Ovary (tissue), 9 donors: ENCODE measurements around the gene ACE2. TPM values are rescaled to one million over a fixed set of nuclear protein-coding genes. Genes with fewer than 3 reads are reported as not detected.

Experiments
- DNase-seq, 5 donors: peaks; one replicate each; pipeline ENCODE4 v3.0.0-alpha.2; 2019 to 2020
- H3K27ac ChIP-seq, 2 donors: fragments of 200-600 bp; one replicate each; pipeline versions ENCODE4 v1.5.1 to v1.8.0; 2019 to 2022
- H3K27me3 ChIP-seq: fragments of 200-600 bp; one replicate; pipeline ENCODE4 v1.8.0; 2022
- H3K36me3 ChIP-seq: fragments of 200-600 bp; sonication (generic); one replicate; pipeline ENCODE4 v1.5.1; 2019
- H3K4me1 ChIP-seq: one replicate; pipeline ENCODE4 v1.8.1; 2013; ENCODE audit warnings: mild to moderate bottlenecking, moderate library complexity; ENCODE audit not compliant: insufficient read depth
- H3K4me3 ChIP-seq: fragments of 200-600 bp; sonication (generic); one replicate; pipeline ENCODE4 v1.5.1; 2017
- H3K9me3 ChIP-seq, 2 donors: fragments of 200-600 bp in 1 of 2; sonication (generic) in 1 of 2; one replicate each; pipeline versions ENCODE4 v1.5.1 to v1.8.1; 2013 to 2019; ENCODE audit warnings: mild to moderate bottlenecking in 1 of 2, moderate library complexity in 1 of 2
- CTCF ChIP-seq, 3 donors: fragments of 450-650 bp in 2 of 3; fragments of 200-600 bp in 1 of 3; IDR thresholded peaks; one replicate each; pipeline versions ENCODE4 v1.5.1 to v1.8.0; 2016 to 2022; ENCODE audit warnings: antibody characterized with exemption in 3 of 3, mild to moderate bottlenecking in 1 of 3
- EP300 ChIP-seq: sonication (generic); formaldehyde crosslinking; IDR thresholded peaks from one replicate; pipeline ENCODE4 v1.6.1; 2017; ENCODE audit warnings: antibody characterized with exemption
- POLR2A ChIP-seq: fragments of 450-650 bp; IDR thresholded peaks from one replicate; pipeline ENCODE4 v1.6.1; 2017; ENCODE audit warnings: antibody characterized with exemption, mild to moderate bottlenecking, moderate library complexity
- WGBS, 3 donors: extraction: QIAGEN DNeasy Blood & Tissue Kit in 1 of 3; methylation state at CpG; one replicate each; pipeline versions ENCODE4 v1.1.5 to v1.1.7; 2013 to 2017; 5-methylcytosine and 5-hydroxymethylcytosine counted together
- intact Hi-C, 4 donors: fragments of 100-400 bp; cut with DNase I; formaldehyde crosslinking; loops; one replicate each; pipeline versions ENCODE4 v1.11.0 to v1.15.1; 2022 to 2023
- polyA plus RNA-seq, 2 donors: library from polyadenylated mRNA; stranded (reverse); fragments of 200-250 nt in 1 of 2; fragments of 350-450 nt in 1 of 2; fragmentation: Illumina TruSeq in 1 of 2; extraction: RNeasy Lipid Tissue Mini Kit (QIAGEN cat#74804) in 1 of 2; gene quantifications; one replicate each; pipeline ENCODE4 v1.2.3, GENCODE V29; 2013 to 2014
- total RNA-seq, 7 donors: library from RNA; depleted of rRNA in 2 of 7; stranded (reverse); fragments of >200 nt in 2 of 7; fragmentation: NEBNext Ultra II Directional in 3 of 7; extraction: Animal tissue kit (Norgen Biotek cat#: 25700) in 3 of 7; gene quantifications; one replicate each; pipeline versions ENCODE4 v1.1.0 to v1.2.4, GENCODE V29; 2016 to 2023
- donor health status: DM: no; HTN: no; CAD: no; lungs with moderate emphysema.
- donor health status: DM: no; HTN: no; CAD: no.
- donor health status: Bipolar disorder and iron deficiency.
- donor health status: DM: yes; HTN: yes; CAD: no.
- donor health status: DM: no; HTN: no; CAD: no.
- donor health status: DM: yes; HTN: yes; CAD: no.

Gene ACE2
- total and polyA plus RNA-seq, 9 donors = 0.37 to 20.8 (median 2.3) TPM

DNA sequence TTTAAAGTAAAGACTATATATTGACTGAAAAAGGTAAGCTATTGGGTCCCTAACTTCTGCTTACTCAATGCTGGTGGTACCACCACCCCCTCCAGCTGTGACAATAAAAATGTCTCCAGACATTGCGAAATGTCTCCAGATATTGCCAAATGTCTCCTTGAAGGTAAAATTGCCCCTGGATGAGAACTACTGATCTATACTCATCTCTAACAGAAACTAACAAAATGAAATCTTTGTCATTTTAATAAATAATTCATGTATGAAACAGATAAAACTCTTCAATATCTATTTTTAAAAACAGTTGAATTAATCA is 43.8 kb upstream of the ACE2 start:
- TF ChIP-seq EP300 = no peak
- TF ChIP-seq POLR2A = no peak
- TF ChIP-seq CTCF (IDR thresholded peaks at IDR 0.05) = no peak
- H3K27ac ChIP-seq = no peak overlapping the region
- no peak for DNase-seq
- no peak overlapping the region for H3K4me3 ChIP-seq
- no peaks in the 10 kb centered on the region for H3K27me3 ChIP-seq
- H3K36me3 ChIP-seq = no peaks in the 10 kb centered on the region
- WGBS, 3 donors = 96 to 98% (median 97%) methylated on average over 1 of the region's 1 CpG
- intact Hi-C loops = no loop called here
- no peaks in the 10 kb centered on the region for H3K4me1 ChIP-seq
- H3K9me3 ChIP-seq = no peaks in the 10 kb centered on the region

GRCh38 chrX:15643786-15644559 is 43.2 kb upstream of the ACE2 start:
- 70 to 75% (median 71%) methylated on average over 7 of the region's 7 CpGs for WGBS, 3 donors
- no peak overlapping the region for H3K4me3 ChIP-seq
- intact Hi-C loops = no loop called here
- H3K9me3 ChIP-seq = no peaks in the 10 kb centered on the region
- H3K27ac ChIP-seq = no peak overlapping the region
- H3K4me1 ChIP-seq = no peaks in the 10 kb centered on the region
- no peak for DNase-seq
- no peaks in the 10 kb centered on the region for H3K27me3 ChIP-seq
- no peaks in the 10 kb centered on the region for H3K36me3 ChIP-seq
- TF ChIP-seq POLR2A (no peak), EP300 (no peak), CTCF (IDR thresholded peaks at IDR 0.05) (no peak)

DNA sequence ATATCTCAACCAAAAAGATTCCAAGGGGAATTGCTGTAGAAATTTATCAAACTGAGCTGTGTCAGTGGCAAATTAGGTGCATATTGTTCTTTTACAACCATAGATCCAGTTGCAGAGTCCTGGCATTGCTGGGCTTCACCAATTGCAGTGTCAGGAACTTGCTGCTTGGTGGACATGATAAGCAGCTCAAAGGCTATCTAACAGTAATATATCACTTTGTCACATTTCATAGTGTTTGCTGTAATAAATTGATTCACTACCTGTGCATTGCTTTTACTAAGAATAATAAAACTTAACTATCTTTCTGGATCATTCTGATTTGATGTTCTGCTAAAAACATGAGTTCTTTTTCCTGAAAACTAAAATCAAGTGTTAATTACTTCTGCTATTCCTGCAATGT is 30.9 kb upstream of the ACE2 start:
- no peaks in the 10 kb centered on the region for H3K9me3 ChIP-seq
- H3K4me3 ChIP-seq = no peak overlapping the region
- no peak for DNase-seq
- H3K4me1 ChIP-seq = no peaks in the 10 kb centered on the region
- H3K36me3 ChIP-seq = no peaks in the 10 kb centered on the region
- TF ChIP-seq CTCF (IDR thresholded peaks at IDR 0.05) = no peak
- no peak for TF ChIP-seq POLR2A
- TF ChIP-seq EP300 = no peak
- intact Hi-C loops = no loop called here
- H3K27ac ChIP-seq = no peak overlapping the region
- no peaks in the 10 kb centered on the region for H3K27me3 ChIP-seq

DNA sequence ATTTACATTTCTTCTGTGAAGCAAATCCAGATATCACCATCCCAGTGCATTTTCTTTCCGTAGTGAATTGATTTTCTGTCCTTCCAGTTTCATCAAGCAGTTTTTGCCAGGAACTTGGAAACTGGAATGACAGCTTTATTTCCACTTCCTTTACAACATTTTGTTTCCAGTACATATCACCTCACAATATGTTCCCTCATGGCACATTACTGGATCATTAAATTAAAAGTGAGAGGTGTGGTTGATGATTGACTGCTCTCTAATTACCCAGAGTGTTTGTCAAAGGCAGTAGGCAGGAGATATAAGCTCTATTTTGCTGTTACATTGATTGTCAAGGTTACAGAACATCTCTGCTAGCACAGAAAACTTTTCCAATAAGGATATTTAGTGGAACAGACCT is 22.3 kb upstream of the ACE2 start:
- no peaks in the 10 kb centered on the region for H3K27me3 ChIP-seq
- no peaks in the 10 kb centered on the region for H3K36me3 ChIP-seq
- H3K27ac ChIP-seq = no peak overlapping the region
- H3K4me3 ChIP-seq = no peak overlapping the region
- WGBS, 3 donors = 74 to 88% (median 85%) methylated on average over 1 of the region's 1 CpG
- no peaks in the 10 kb centered on the region for H3K4me1 ChIP-seq
- TF ChIP-seq EP300 (no peak), CTCF (IDR thresholded peaks at IDR 0.05) (no peak), POLR2A (no peak)
- no peaks in the 10 kb centered on the region for H3K9me3 ChIP-seq
- intact Hi-C loops = no loop called here
- DNase-seq = no peak
